Panc1 (cell line): ENCODE measurements around the gene ITPR2.

ENCODE experiments used
- CTCF ChIP-seq: fragments of 450-650 bp; IDR thresholded peaks from 2 replicates; pipeline ENCODE4 v1.5.1; 2017; ENCODE audit warnings: mild to moderate bottlenecking
- POLR2AphosphoS5 ChIP-seq: IDR thresholded peaks from 2 replicates; pipeline ENCODE4 v1.6.1; 2012; ENCODE audit warnings: mild to moderate bottlenecking, low read depth, low read length, moderate library complexity
- SIN3A ChIP-seq: IDR thresholded peaks from 2 replicates; pipeline ENCODE4 v1.6.1; 2012; ENCODE audit warnings: low read depth, mild to moderate bottlenecking, low read length, moderate library complexity, borderline replicate concordance; ENCODE audit not compliant: insufficient read depth

GRCh38 chr12:26768611-26769603 lies 64.1 kb downstream of the ITPR2 start:
- no peak for TF ChIP-seq SIN3A
- no peak for TF ChIP-seq POLR2AphosphoS5
- TF ChIP-seq CTCF: no peak
